GM19328 (cell line): Measurements from ENCODE around the gene VWA5B1.
"Not testable (repeated sequence)": the region's sequence is repeated elsewhere in the genome, so short reads cannot be mapped to it uniquely, and the experiment has no call there.

Experiments
- ATAC-seq: cut with Tn5 transposase; IDR thresholded peaks from one replicate; pipeline ENCODE4 v1.9.1; 2021; ENCODE audit warnings: mild to moderate bottlenecking, moderate library complexity; ENCODE audit not compliant: unreplicated experiment

VWA5B1 gene

GRCh38 chr1:20280906-20281305, 9.8 kb upstream of the VWA5B1 start:
- ATAC-seq: no peak

GRCh38 chr1:20281801-20282200, 8.9 kb upstream of the VWA5B1 start:
- ATAC-seq: no peak

- no peak for ATAC-seq
Observed at GRCh38 chr1:20282533-20282932, 8.1 kb upstream of the VWA5B1 start.

GRCh38 chr1:20284046-20284445, 6.6 kb upstream of the VWA5B1 start:
- ATAC-seq: no peak

GRCh38 chr1:20284625-20285024, 6.0 kb upstream of the VWA5B1 start:
- ATAC-seq: no peak

GRCh38 chr1:20285510-20285909, 5.2 kb upstream of the VWA5B1 start:
- no peak for ATAC-seq

- not testable (repeated sequence) for ATAC-seq
Observed at GRCh38 chr1:20287696-20288095, 3.0 kb upstream of the VWA5B1 start.

GRCh38 chr1:20291645-20292084, 990 bp downstream of the VWA5B1 start:
- ATAC-seq: no peak

- no peak for ATAC-seq
Observed at GRCh38 chr1:20298626-20299025, 8.0 kb downstream of the VWA5B1 start.

- ATAC-seq: no peak
Observed at GRCh38 chr1:20301463-20302107, 10.9 kb downstream of the VWA5B1 start.

- no peak for ATAC-seq
Observed at GRCh38 chr1:20302108-20302471, 11.4 kb downstream of the VWA5B1 start.

- no peak for ATAC-seq
Observed at GRCh38 chr1:20307026-20307425, 16.4 kb downstream of the VWA5B1 start.

GRCh38 chr1:20308569-20308968, 17.9 kb downstream of the VWA5B1 start:
- ATAC-seq: no peak

- no peak for ATAC-seq
Observed at GRCh38 chr1:20311289-20311688, 20.6 kb downstream of the VWA5B1 start.

GRCh38 chr1:20312310-20312709, 21.6 kb downstream of the VWA5B1 start:
- ATAC-seq: no peak

- ATAC-seq: no peak
Observed at GRCh38 chr1:20312818-20313217, 22.1 kb downstream of the VWA5B1 start.

- ATAC-seq: no peak
Observed at GRCh38 chr1:20317471-20317870, 26.8 kb downstream of the VWA5B1 start.

- no peak for ATAC-seq
Observed at GRCh38 chr1:20318521-20318920, 27.8 kb downstream of the VWA5B1 start.

- no peak for ATAC-seq
Observed at GRCh38 chr1:20318971-20319370, 28.3 kb downstream of the VWA5B1 start.

GRCh38 chr1:20319456-20320220, 29.0 kb downstream of the VWA5B1 start:
- ATAC-seq: no peak

- ATAC-seq: no peak
Observed at GRCh38 chr1:20320704-20321103, 30.0 kb downstream of the VWA5B1 start.

- no peak for ATAC-seq
Observed at GRCh38 chr1:20321573-20321972, 30.9 kb downstream of the VWA5B1 start.
